Endothelial cell of umbilical vein (primary cell): ENCODE data around the gene KRTAP2-3. TPM values are rescaled to one million over a fixed set of nuclear protein-coding genes. Genes with fewer than 3 reads are reported as not detected.
"Not testable (repeated sequence)": the region's sequence is repeated elsewhere in the genome, so short reads cannot be mapped to it uniquely, and the experiment has no call there.

Experiments used
- BruUV-seq: library from RNA; stranded (reverse); fragments of 400-500 nt; replicated peaks from 2 replicates; lab custom pipeline; 2021; lab: Mats Ljungman, UMichigan
- CTCF ChIA-PET: fragments of 300-600, 350-600 bp; sonication (Branson Sonifier 250); formaldehyde crosslinking; loops from one replicate; lab custom pipeline; 2021; ENCODE audit warnings: antibody characterized with exemption, inconsistent platforms; lab: Charles Lee
- POLR2A ChIA-PET: fragments of 300-600, 350-600 bp; sonication (Branson Sonifier 250); formaldehyde crosslinking; loops from one replicate; lab custom pipeline; 2021; ENCODE audit warnings: antibody characterized with exemption, inconsistent platforms; lab: Charles Lee
- DNase-seq: peaks from one replicate; pipeline ENCODE4 v3.0.0-alpha.2; 2011; ENCODE audit warnings: low read depth, low spot score
- FAIRE-seq: peaks from 2 replicates; lab custom pipeline; 2011; peaks lifted over from hg19 to GRCh38; lab: Jason Lieb, UNC
- H2AFZ ChIP-seq: 2 replicates; pipeline ENCODE4 v1.6.0; 2012; ENCODE audit warnings: low read depth, low read length, control low read depth, inconsistent platforms
- H3K27ac ChIP-seq: 2 replicates; pipeline ENCODE4 v1.5.1; 2011; ENCODE audit warnings: low read depth, mild to moderate bottlenecking, control low read depth, low read length, moderate library complexity; ENCODE audit not compliant: insufficient read depth
- H3K27me3 ChIP-seq, 2 experiments: 2 replicates each; pipeline versions ENCODE4 v1.6.0 to v1.6.1; 2011; ENCODE audit warnings: low read length in 2 of 2, mixed read lengths in 1 of 2; ENCODE audit not compliant: control insufficient read depth in 2 of 2, insufficient read depth in 2 of 2
- H3K36me3 ChIP-seq, 2 experiments: 2 replicates in 1 of 2; 3 replicates in 1 of 2; pipeline ENCODE4 v1.5.1; 2011; ENCODE audit warnings: low read length in 2 of 2, mild to moderate bottlenecking in 1 of 2, moderate library complexity in 1 of 2; ENCODE audit not compliant: control insufficient read depth in 2 of 2, insufficient read depth in 2 of 2; ENCODE audit errors: extremely low read depth in 1 of 2
- H3K4me1 ChIP-seq: 3 replicates; pipeline ENCODE4 v1.5.1; 2011; ENCODE audit warnings: mild to moderate bottlenecking, low read length; ENCODE audit not compliant: control insufficient read depth, insufficient read depth; ENCODE audit errors: extremely low read depth
- H3K4me2 ChIP-seq: 2 replicates; pipeline ENCODE4 v1.6.1; 2011; ENCODE audit warnings: low read length, control low read depth, mixed read lengths; ENCODE audit not compliant: insufficient read depth
- H3K4me3 ChIP-seq, 3 experiments: fragments of 200-600 bp in 1 of 3; sonication (generic), shearing (Covaris generic) in 1 of 3; replicated peaks in 1 of 3; 2 replicates each; pipeline ENCODE4 v1.5.1; 2011 to 2016; ENCODE audit warnings: control low read depth in 3 of 3, low read length in 3 of 3, mild to moderate bottlenecking in 2 of 3, inconsistent platforms in 1 of 3, low read depth in 1 of 3, moderate library complexity in 1 of 3; ENCODE audit not compliant: insufficient read depth in 1 of 3
- H3K79me2 ChIP-seq: 2 replicates; pipeline ENCODE4 v1.6.0; 2012; ENCODE audit warnings: low read length, inconsistent platforms; ENCODE audit not compliant: control insufficient read depth, insufficient read depth
- H3K9ac ChIP-seq: replicated peaks from 2 replicates; pipeline ENCODE3; 2011; ENCODE audit warnings: low read length, control low read depth; ENCODE audit not compliant: insufficient read depth; ENCODE audit errors: extremely low read depth
- H3K9me1 ChIP-seq: replicated peaks from 3 replicates; pipeline ENCODE4 v1.6.0; 2011; ENCODE audit warnings: mild to moderate bottlenecking, low read length; ENCODE audit not compliant: control insufficient read depth, insufficient read depth; ENCODE audit errors: extremely low read depth
- H3K9me3 ChIP-seq: replicated peaks from 2 replicates; pipeline ENCODE4 v1.5.1; 2012; ENCODE audit warnings: low read length, inconsistent platforms; ENCODE audit not compliant: control insufficient read depth, insufficient read depth
- H4K20me1 ChIP-seq: replicated peaks from 2 replicates; pipeline ENCODE3; 2011; ENCODE audit warnings: mild to moderate bottlenecking, low read length; ENCODE audit not compliant: control insufficient read depth, insufficient read depth; ENCODE audit errors: extremely low read depth
- EZH2 ChIP-seq: IDR thresholded peaks from 2 replicates; pipeline ENCODE4 v1.6.1; 2012; ENCODE audit warnings: borderline replicate concordance, low read depth, mild to moderate bottlenecking, moderate library complexity, low read length, inconsistent platforms; ENCODE audit not compliant: severe bottlenecking
- FOS ChIP-seq: IDR thresholded peaks from 2 replicates; pipeline ENCODE4 v1.6.1; 2011; ENCODE audit warnings: mild to moderate bottlenecking, low read length, moderate library complexity, borderline replicate concordance; ENCODE audit not compliant: insufficient read depth
- GATA2 ChIP-seq: IDR thresholded peaks from 2 replicates; pipeline ENCODE4 v1.7.0; 2011; ENCODE audit warnings: low read depth, mild to moderate bottlenecking, moderate library complexity, mixed read lengths, low read length; ENCODE audit not compliant: insufficient read length, insufficient read depth
- JUN ChIP-seq: IDR thresholded peaks from 2 replicates; pipeline ENCODE4 v1.6.1; 2011; ENCODE audit warnings: borderline replicate concordance, low read depth; ENCODE audit not compliant: insufficient read length, insufficient read depth
- MYC ChIP-seq: IDR thresholded peaks from one replicate; pipeline ENCODE4 v1.6.1; 2011; ENCODE audit warnings: mild to moderate bottlenecking, low read depth, low read length
- POLR2A ChIP-seq: IDR thresholded peaks from 2 replicates; pipeline ENCODE4 v1.6.1; 2012; ENCODE audit warnings: low read depth, mild to moderate bottlenecking, control low read depth, low read length
- POLR2AphosphoS5 ChIP-seq: IDR thresholded peaks from 2 replicates; pipeline ENCODE4 v1.6.1; 2012; ENCODE audit warnings: low read depth, mild to moderate bottlenecking, control low read depth, low read length, moderate library complexity; ENCODE audit not compliant: insufficient read depth
- dilution Hi-C: fragments of 300-500 bp; cut with MboI; formaldehyde crosslinking; loops from one replicate; pipeline ENCODE4 v1.15.0; 2019; ENCODE audit warnings: low sequenced_read_pairs; ENCODE audit not compliant: extremely low pct_ligation_motif_present
- intact Hi-C: fragments of 100-400 bp; cut with micrococcal nuclease; formaldehyde crosslinking; loops from one replicate; pipeline ENCODE4 v1.10.0; 2022
- polyA plus RNA-seq, 4 experiments: library from polyadenylated mRNA; depleted of rRNA in 3 of 4; stranded (reverse) in 3 of 4; unstranded in 1 of 4; fragments of >200 nt; gene quantifications; 2 replicates each; pipeline versions ENCODE4 v1.2.1 to v1.2.3, GENCODE V29; 2011 to 2012; ENCODE audit warnings: missing spikeins in 1 of 4
- total RNA-seq: library from RNA; stranded (reverse); gene quantifications from 2 replicates; pipeline ENCODE4 v1.2.3, GENCODE V29; 2021
- TF ChIP-seq, protein P1 (sequence below): IDR thresholded peaks from 2 replicates; pipeline ENCODE4 v1.6.1; 2011; ENCODE audit not compliant: insufficient read depth, insufficient read length
- TF ChIP-seq, protein P2 (sequence below), 2 donors: IDR thresholded peaks; 1 replicate in 1 of 2; 2 replicates in 1 of 2; pipeline ENCODE4 v1.5.1; 2011; ENCODE audit warnings: low read length in 2 of 2, mild to moderate bottlenecking in 2 of 2, moderate library complexity in 2 of 2, control low read depth in 1 of 2, inconsistent platforms in 1 of 2, low read depth in 1 of 2; ENCODE audit not compliant: insufficient read depth in 1 of 2; ENCODE audit errors: extremely low read depth in 1 of 2

Gene KRTAP2-3
- total and polyA plus RNA-seq, 2 donors (not counting 3 experiments of a cell fraction or from before 2014, with no cell fraction given) = not detected

DNA sequence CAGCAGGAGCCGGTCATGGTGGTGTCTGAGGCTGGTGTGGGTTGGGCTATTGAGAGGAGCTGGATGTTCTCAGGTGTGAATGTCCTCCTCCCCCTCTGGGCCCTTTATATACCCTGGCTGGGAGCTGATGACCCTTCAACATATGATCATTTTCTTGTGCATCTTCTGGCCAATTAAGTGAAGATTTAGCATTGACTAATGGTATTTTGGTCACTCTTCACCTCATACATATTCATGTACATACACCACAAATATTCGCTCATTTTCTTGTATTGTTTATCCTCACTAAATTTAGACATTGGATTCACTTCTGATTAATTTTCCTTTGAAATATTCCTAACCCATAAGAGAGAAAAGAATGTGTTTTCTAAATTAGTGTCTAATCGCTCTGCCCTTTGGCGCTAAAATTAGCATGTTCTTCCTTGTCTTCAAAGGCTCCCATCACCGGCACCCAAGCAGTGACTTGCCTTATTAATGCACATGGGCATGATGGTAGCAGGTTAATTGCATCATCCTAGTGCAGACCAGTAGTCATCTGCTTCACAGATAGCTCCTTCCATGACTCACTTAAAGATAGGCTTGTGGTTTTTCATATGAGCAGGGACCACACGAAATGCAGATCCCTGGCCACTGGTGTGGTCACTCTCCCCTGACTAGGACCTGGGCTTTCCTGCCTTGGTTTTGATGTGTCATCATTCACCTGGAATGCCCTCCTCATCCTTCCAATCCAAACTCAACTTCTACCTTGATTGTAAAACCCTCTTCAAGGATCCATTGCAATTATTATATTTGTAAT lies 6.1 kb upstream of the KRTAP2-3 start, which contains the start of gene KRTAP2-4:
Gene KRTAP2-4 (minus strand): TSS at position 51 of the 796 bp plus-strand sequence. CDS start 34 bp downstream, at position 17.
- no peak for FAIRE-seq

DNA sequence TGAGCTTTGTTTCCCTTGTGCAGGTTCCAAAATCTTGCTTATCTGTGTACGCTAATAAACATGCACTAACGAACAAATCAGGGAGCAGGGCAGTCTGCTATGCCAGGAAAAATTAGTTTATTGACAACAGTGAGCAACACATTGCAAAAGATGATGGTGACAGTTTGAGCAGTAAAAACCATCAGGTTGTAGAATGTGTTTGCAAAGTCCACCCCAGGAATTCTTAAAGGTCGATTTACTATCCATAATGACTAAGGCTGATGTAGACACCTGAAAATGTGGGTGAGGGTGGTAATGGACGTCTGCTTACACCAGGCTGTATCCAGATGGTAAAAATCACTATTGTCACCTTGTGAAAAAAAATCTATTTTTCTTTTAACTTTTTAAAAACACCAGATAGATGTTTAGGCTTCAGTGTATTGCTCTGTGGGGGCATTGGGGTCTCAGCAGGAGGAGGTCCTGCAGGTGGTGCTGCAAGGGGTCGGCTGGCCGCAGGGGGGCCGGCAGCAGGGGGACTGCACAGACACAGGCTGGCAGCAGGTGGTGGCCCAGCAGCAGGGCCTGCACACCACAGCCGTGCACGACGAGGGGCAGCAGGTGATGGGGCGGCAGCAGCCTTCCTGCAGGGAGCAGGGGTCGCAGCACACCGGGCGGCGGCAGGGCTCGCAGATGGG lies 5.2 kb upstream of the KRTAP2-3 start:
- H3K27me3 ChIP-seq, H3K79me2 ChIP-seq, intact Hi-C loops, H2AFZ ChIP-seq, H3K36me3 ChIP-seq, H4K20me1 ChIP-seq, FAIRE-seq, dilution Hi-C loops, H3K27ac ChIP-seq, H3K9ac ChIP-seq, CTCF ChIA-PET, DNase-seq, H3K4me1 ChIP-seq, H3K4me3 ChIP-seq, POLR2A ChIA-PET, H3K9me1 ChIP-seq, BruUV-seq, H3K4me2 ChIP-seq, H3K9me3 ChIP-seq: not testable (repeated sequence)

More for the DNA sequence above, 6.1 kb upstream of the KRTAP2-3 start, which contains the start of gene KRTAP2-4:
- Histone ChIP-seq H3K79me2 (no peaks in the 10 kb centered on the region), H3K9me1 (no peaks in the 10 kb centered on the region), H3K27me3 (peaks cover 4 to 5% of the 10 kb centered on the region in 2 experiments), H4K20me1 (no peaks in the 10 kb centered on the region), H3K4me1 (no peaks in the 10 kb centered on the region), H3K9ac (no peak within 1 kb of the TSS), H3K9me3 (no peaks in the 10 kb centered on the region), H3K36me3 (no peaks in the 10 kb centered on the region), H2AFZ (no peak within 1 kb of the TSS), H3K4me2 (no peak within 1 kb of the TSS), H3K27ac (no peak within 1 kb of the TSS), H3K4me3 (no peak within 1 kb of the TSS)
- no TSS peak for BruUV-seq
- DNase-seq = no peak
- TF ChIP-seq GATA2 (no peak), JUN (no peak), MYC (no peak), POLR2AphosphoS5 (no peak), FOS (no peak), POLR2A (no peak), EZH2 (no peak)
- TF ChIP-seq, protein P1, sequence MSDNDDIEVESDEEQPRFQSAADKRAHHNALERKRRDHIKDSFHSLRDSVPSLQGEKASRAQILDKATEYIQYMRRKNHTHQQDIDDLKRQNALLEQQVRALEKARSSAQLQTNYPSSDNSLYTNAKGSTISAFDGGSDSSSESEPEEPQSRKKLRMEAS = no peak
- TF ChIP-seq, protein P2, sequence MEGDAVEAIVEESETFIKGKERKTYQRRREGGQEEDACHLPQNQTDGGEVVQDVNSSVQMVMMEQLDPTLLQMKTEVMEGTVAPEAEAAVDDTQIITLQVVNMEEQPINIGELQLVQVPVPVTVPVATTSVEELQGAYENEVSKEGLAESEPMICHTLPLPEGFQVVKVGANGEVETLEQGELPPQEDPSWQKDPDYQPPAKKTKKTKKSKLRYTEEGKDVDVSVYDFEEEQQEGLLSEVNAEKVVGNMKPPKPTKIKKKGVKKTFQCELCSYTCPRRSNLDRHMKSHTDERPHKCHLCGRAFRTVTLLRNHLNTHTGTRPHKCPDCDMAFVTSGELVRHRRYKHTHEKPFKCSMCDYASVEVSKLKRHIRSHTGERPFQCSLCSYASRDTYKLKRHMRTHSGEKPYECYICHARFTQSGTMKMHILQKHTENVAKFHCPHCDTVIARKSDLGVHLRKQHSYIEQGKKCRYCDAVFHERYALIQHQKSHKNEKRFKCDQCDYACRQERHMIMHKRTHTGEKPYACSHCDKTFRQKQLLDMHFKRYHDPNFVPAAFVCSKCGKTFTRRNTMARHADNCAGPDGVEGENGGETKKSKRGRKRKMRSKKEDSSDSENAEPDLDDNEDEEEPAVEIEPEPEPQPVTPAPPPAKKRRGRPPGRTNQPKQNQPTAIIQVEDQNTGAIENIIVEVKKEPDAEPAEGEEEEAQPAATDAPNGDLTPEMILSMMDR (IDR thresholded peaks at IDR 0.05; ENCODE audit: extremely low read depth in 1 of 2, insufficient read depth in 1 of 2, low read depth in 1 of 2, low read length in 2 of 2) = no peak
- POLR2A ChIA-PET = no interaction called here
- CTCF ChIA-PET = no interaction called here
- dilution Hi-C loops = no loop called here
- intact Hi-C loops = no loop called here
